GM21360 (cell line): ENCODE data around the gene MED15.

Experiments used
- ATAC-seq: cut with Tn5 transposase; IDR thresholded peaks from one replicate; pipeline ENCODE4 v1.9.1; 2021; ENCODE audit warnings: mild to moderate bottlenecking, moderate library complexity; ENCODE audit not compliant: unreplicated experiment

The MED15 gene

DNA sequence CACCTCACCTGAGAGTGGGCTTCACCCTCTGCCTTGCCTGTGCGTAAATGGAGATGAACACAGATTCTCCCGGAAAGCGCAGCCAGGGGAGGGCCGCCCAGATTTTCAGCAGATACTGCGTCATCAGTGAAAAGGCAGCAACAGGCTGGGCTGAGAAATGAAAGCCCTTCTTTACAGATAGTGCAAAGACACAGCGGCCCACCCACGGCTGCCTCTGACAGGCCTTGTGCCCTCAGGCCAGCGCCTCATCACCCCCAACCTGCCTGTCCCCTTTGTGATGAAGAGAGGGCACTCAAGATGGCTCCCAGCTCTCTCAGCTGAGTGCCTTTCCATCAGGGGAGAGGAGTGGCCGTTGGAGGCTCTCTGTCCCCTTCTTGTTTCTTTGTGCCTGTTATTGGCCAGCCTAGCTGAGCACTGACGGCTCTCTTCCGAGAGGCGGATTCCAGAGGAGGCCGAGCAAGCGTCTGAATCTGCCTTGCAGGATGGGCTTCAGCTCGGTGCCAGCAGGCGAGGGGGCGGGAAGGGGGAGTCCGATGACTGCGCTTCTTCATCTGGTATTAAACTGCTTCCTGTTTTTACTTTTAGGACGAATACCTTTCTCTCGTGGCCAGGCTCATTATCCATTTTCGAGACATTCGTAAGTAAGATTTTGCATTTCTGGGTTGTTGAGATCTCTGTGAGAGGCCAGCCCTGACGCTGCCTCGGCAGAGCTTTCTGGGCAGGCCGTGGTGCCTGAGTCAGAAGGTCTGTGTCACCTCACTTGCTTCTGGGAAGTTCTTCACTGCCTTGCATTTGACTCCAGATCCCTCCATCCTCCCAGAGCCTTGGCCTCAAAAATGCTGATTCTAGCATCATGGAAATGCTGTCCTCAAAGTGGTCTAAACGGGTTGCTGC, 43.7 kb downstream of the MED15 start:
- no peak for ATAC-seq

DNA sequence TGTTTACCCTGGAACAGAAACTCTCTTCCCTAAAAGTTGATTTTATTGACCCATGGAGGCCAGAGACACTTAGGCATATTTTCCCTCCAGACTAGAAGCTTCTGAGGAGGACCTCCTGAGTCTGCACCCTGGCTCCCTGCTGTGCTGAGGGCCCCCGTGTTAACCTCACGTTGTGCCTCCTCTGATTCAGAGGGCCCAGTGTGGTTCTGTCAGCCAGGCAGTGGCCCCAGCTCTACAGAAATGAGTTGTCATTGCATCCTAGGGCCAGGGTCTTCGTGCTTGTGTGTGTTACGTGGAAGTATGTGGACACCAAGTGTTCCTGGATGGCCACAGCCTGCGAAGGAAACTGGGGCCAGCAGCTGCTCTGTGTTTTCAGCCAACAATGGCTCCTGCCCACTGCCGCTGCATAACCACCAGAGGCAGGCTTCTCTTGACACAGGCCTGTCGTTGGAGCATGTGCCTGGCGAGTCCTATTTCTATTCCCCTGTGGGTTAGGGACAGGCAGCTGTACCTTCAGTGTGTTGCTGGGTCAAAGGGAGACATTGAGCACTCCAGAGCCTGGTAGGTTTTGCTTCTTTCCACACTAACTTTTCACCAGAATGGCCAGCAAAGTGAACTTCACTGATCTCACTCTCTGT, 44.5 kb downstream of the MED15 start:
- no peak for ATAC-seq

DNA sequence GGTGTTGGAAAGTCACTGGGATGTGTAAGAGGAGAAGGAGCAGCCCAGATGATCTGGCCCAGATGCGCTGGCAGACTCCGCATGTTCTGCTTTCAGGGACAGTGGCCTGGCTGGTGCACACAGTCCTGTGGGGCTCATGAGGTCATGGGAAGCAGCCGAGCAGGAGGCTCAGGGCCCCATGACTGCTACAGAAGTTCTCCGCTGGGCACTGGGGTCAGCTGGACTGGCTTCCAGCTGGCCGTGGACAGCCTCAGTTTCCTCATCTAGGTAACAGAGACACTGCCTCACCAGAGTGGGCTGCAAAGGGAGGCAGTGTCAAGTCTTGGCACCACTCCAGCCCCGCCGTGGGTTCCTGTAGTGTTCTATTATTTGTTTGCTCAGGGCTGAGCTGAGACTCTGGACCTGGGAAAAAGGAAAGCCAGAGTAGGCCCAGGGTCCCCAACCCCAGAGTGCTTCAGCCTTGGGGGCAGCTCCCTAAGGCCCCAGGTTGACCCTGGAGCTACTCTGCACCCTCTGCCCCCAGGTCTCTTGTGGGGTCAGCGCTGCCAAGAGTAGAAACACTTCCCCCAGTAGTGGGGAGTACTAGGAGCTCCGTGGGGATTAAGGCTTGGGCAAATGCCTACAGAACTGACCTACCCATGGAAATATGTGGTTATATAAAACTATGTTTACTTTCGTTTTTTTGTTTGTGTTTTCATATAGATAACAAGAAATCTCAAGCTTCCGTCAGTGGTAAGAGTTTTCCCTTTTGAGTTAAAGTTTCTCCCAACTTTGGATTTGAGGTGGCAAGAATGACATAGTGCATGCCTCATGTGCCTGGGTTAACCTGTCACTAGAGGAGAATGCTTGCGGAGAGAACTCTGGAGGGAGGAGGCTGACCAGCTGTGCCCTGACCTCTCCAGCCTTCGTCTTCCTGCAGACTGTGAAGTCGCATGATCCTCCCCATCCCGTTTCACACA, 45.3 kb downstream of the MED15 start:
- no peak for ATAC-seq

DNA sequence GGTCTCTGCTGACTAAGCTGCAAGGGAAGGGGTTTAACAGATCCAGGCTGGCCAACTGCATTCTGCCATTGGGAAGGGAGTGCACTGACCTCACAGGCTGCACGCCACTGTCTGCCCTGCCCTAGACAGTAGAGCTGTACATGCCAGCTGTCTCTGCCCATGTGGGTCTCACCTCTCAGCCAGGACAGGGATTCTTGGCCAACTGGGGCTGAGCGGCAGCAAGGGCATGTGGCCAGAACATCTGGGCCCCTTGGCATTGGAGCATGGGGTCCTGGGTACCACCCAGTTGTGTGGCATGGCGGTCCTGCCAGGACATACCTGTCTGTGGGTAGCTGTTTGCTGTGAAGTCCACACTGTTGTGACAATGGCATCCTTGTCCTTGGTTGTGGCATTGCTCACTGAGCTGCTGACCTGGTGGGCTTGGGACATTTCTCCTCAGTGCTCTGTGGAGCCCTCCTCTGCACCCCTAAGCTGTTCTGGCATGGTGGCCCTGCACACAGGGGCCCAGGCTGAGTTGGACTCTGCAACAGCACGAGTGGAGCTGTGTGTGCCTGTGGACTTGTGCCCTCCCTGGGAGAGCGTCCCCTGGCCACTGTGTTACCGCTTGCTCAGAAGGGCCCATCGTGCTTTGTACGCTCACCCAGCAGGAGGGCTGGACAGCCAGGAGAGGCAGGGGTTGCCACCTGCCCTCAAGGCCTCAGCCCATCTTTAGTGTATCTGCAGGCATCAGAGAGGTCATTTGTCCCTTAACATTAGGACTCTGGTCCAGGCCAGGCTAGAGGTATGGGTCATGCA, 46.7 kb downstream of the MED15 start:
- ATAC-seq = no peak

DNA sequence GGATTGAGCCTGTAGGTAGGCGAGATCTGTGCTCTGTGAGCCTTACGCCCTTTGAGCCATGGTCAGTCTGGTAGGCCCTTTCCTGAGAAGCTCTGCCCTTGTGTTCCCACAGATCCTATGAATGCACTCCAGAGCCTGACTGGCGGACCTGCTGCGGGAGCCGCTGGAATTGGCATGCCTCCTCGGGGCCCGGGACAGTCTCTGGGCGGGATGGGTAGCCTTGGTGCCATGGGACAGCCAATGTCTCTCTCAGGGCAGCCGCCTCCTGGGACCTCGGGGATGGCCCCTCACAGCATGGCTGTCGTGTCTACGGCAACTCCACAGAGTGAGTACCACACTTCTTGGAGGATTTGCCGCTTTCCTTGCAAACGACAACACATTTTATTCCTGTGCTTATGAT, 47.4 kb downstream of the MED15 start:
- ATAC-seq = no peak

DNA sequence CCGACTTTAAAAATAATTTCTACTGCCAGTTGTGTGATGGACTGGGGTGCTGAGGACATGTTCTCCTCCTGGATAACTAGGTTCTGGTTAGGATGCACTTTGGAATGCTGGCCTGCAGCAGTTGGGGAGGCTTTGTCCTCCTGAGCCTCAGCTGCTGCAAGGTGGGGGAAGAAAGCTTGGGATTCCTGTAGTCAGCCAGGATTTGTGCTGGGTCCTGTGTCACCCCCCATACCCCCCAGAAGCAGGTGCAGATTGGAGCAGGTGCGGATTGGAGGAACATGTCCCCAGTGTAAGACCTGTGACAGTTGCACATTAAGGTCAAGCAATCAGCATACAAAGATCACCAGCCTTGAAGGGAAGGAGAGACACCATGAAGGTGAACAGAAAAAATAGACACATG, 51.1 kb downstream of the MED15 start:
- ATAC-seq = no peak

DNA sequence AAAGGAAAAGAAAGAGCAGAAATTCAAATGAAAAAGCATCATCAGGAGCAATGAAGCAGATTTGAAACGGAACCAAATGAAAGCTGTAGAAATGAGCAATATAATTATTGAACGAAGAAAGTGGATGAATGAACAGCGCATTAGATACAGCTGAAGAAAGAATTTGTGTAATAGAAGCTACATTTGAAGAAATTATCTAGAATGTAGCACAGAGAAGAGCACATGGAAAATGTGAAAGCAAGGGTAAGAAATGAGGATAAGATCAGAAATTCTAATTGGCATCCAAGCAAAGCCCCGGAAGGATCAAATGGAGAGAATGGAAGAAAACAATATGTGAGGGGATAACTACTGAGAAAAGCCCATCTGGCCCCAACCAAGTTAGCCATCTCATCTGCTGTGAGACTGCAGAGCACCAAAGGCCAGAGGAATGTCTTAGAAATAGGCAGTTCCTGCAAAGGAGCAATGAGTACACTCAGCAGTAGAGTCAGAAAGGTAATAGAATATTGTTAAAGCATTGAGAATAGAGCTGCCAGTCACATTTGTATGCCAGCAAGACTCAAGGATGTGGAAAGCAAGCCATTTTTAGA, 51.9 kb downstream of the MED15 start:
- ATAC-seq = no peak

DNA sequence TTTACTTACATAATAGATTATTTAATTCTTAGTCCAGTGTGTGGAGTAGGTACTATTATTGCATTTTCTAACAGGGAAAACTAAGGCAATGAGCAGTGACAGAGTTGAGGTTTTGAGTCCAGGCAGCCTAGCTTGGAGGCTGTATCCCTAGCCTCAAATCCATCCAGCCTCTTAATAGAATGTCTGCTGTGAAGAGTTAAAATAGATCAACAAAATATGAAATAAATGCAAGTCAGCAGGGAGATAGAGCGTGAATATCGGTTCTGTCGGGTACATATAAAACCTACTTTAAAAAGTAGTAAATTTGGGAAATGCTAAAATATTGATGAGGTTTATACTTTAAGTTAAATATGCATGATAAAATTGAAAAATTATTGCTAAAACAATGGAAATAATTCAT, 53.3 kb downstream of the MED15 start:
- no peak for ATAC-seq

DNA sequence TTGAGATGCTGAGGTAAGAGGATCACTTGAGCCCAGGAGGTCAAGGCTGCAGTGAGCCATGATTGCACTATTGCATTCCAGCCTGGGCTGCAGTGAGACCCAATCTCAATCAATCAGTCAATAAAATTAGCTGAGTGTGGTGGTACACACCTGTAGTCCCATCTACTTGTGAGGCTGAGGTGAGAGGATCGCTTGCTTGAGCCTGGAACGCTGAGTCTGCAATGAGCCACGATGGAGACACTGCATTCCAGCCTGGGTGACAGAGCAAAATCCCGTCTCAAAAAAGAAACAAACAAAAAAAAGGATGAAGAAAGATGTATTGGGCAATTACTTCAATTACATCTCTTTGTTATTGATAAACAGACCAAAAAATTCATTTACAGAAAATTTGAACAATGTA, 54.5 kb downstream of the MED15 start:
- no peak for ATAC-seq

DNA sequence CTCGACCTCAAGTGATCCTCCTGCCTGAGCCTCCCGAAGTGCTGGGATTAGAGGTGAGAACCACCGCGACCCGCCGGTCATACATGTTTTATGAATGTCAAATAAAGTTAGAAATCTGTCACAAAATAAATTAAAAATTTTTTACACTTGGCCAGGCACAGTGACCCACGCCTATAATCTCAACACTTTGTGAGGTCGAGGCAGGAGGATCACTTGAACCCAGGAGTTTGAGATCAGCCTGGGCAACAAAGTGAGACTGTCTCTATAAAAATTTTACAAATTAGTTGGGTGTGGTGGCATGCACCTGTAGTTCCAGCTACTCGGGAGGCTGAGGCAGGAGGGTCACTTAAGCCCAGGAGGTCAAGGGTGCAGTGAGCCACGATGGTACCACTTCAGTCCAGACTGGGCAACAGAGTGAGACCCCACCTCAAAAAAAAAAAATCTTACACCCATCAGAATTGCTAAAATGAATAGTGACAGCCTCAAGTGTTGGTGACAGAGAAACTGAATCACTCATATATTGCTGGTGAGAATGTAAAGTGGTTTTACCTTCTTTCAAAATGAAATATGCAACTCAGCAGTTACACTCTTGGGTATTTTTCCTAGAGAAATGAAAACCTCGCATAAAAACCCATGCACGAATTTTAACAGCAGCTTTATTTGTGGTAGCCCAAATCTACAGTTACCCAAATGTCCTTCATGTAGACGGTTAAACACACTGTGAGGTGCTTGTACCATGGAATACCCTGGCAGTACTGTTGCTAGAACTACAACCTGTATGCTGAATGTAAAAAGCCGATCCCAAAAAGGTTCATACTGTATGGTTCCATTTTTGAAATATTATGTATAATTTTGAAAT, 55.4 kb downstream of the MED15 start:
- ATAC-seq = no peak

DNA sequence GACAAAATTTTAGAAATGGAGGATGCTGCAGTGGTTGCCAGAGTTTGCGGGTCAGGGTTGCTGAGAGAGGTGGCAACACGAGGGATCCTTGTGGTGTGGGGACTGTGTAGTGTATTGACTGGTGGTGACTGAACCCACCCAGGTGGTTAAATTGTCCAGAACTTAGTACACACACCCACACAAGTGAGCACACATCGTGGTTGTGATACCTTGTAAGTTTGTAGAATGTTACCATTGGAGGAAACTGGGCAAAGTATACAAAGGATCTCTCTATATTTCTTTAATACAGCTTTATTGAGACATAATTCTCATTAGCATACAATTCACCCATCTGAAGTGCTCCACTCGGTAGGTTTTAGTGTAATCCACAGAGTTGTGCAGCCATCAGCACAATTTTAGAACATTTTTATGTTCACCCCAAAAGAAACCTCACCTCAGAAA, 56.1 kb downstream of the MED15 start:
- ATAC-seq = no peak

DNA sequence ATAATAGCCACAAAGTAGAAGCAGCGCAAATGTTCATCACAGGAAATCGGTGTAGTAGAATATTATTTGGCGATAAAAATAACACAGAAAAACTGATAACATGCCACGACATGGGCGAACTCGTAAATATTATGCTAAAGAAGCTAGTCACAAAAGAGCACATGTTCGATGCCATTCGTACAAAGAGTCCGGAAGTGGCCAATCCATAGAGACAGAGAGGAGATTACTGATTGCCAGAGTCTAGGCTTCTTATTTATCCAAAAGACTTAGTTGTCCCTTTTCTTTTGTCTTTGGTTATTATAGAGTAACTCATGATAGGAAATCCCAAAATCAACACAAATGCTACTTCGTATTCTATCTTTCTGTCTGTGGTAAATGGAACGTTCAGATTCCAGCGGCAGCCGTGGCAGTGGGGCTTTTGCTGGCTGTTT, 56.5 kb downstream of the MED15 start:
- ATAC-seq = no peak

DNA sequence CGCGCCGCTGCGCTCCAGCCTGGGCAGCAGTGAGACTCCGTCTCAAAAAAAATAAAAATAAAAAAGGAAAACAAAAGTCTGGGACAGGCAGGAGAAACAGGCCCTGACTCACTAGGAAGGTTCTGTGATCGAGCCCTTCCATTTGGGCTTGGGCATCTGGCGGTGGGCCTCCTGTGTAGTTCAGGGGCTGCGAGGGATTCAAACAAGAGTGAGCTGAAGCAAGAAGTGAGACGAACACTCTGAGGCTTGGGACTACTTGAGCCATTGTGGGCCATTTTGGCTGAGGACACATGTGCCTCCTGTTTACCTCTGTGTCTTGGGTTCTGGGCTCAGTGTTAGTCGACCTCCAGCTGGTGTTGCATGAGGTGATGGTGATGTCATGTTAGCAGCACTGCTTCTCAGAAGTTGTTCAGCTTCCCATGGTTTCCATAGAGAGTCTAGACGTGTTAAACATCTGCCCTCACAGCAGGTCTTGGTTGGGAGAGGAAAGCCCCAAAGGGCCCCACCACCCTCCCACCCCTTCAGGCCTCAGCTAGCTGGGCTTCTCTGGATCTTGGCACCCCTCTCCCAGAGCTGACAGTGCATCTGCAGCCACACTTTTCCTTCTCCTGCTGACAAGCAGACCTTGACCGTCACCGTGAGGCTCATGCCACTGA, 57.8 kb downstream of the MED15 start:
- no peak for ATAC-seq

DNA sequence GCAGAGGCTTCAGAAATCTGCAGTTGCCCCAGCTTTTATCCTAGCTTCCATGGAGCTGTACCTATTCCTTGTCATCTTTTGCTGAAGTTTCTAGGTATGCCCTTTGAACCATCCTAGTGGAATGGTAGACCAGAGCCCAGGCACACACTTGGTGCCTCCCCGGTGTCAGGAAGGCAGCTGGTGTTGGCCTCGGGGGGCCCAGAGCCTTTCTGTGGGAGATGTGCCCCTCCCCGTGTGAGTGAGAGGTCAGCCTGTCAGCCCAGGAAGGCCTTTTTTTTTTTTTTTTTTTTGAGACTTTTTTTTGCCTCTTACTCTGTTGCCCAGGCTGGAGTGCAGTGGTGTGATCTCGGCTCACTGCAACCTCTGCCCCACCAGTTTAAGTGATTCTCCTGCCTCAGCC, 58.4 kb downstream of the MED15 start:
- ATAC-seq = no peak

DNA sequence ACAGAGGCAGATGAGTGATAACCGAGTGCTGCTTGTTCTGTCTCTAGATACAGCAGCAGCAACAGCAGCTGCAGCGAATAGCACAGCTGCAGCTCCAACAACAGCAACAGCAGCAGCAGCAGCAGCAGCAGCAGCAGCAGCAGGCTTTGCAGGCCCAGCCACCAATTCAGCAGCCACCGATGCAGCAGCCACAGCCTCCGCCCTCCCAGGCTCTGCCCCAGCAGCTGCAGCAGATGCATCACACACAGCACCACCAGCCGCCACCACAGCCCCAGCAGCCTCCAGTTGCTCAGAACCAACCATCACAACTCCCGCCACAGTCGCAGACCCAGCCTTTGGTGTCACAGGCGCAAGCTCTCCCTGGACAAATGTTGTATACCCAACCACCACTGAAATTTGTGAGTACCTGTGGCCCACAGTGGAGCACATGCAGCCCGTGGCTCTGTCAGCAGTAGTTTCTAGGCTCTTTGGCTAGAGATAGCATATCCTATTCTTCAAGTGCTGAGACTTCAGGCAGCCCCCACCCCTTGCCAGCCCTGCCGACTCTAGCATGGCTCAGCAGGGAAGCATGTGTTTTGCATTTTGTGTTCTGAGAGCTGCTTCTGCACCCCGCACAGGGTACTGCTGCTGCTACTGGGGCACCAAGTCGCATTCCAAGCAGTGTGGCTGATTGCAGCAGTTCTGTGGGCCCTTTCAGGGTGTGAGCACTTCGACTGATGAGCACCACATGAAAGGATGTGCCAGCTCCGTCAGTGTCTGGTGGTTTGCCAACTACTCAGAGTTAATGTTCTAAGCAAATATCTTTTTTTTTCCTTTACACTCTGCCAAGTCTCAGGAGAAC, 59.2 kb downstream of the MED15 start:
- no peak for ATAC-seq

DNA sequence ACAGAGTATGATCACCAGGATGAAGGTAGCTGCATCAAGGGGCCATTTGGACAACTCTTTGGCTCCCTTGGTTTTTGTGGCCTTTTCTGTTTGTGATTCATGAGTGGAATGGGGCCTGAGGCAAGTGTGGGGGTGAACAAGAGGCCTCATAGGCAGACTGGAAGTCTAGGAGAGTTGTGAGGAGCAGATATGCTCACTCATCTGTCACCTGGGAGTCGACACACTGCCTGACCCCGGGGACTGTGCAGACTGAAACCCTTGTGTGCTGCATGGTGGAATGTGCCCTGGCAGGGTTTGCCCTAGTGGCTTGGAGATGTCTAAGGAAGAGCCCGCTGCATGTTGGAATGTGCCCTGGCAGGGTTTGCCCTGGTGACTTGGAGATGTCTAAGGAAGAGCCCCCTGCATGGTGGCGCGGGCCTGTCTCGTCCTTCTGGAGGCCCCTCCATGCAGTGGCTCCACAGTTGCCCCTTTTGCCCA, 60.0 kb downstream of the MED15 start:
- ATAC-seq = no peak

DNA sequence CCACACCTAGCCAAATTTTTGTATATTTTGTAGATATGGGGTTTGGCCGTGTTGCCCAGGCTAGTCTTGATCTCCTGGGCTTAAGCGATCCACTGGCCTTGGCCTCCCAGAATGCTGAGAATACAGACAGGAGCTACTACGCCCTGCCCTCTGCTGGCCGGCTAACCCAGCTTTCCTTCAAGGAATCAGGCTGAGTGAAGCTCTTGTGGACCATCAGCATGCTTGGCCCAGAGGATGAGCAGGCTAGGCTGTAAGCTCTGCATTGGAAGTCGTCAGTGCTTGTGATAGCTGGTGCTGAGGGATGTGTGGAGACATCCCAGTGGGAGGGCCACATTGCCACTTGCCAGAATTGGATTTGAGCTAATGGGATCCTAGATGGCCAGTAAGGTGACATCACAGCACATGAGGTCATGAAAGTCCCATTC, 60.6 kb downstream of the MED15 start:
- ATAC-seq = no peak
